Ovary (tissue), 9 donors: ENCODE measurements around the gene SLC6A6. TPM values are rescaled to one million over a fixed set of nuclear protein-coding genes. Genes with fewer than 3 reads are reported as not detected.

Experiments used
- DNase-seq, 5 donors: peaks; one replicate each; pipeline ENCODE4 v3.0.0-alpha.2; 2019 to 2020
- H3K27ac ChIP-seq, 2 donors: fragments of 200-600 bp; one replicate each; pipeline versions ENCODE4 v1.5.1 to v1.8.0; 2019 to 2022
- H3K27me3 ChIP-seq: fragments of 200-600 bp; one replicate; pipeline ENCODE4 v1.8.0; 2022
- H3K36me3 ChIP-seq: fragments of 200-600 bp; sonication (generic); one replicate; pipeline ENCODE4 v1.5.1; 2019
- H3K4me1 ChIP-seq: one replicate; pipeline ENCODE4 v1.8.1; 2013; ENCODE audit warnings: mild to moderate bottlenecking, moderate library complexity; ENCODE audit not compliant: insufficient read depth
- H3K4me3 ChIP-seq: fragments of 200-600 bp; sonication (generic); one replicate; pipeline ENCODE4 v1.5.1; 2017
- H3K9me3 ChIP-seq, 2 donors: fragments of 200-600 bp in 1 of 2; sonication (generic) in 1 of 2; one replicate each; pipeline versions ENCODE4 v1.5.1 to v1.8.1; 2013 to 2019; ENCODE audit warnings: mild to moderate bottlenecking in 1 of 2, moderate library complexity in 1 of 2
- CTCF ChIP-seq, 3 donors: fragments of 450-650 bp in 2 of 3; fragments of 200-600 bp in 1 of 3; IDR thresholded peaks; one replicate each; pipeline versions ENCODE4 v1.5.1 to v1.8.0; 2016 to 2022; ENCODE audit warnings: antibody characterized with exemption in 3 of 3, mild to moderate bottlenecking in 1 of 3
- EP300 ChIP-seq: sonication (generic); formaldehyde crosslinking; IDR thresholded peaks from one replicate; pipeline ENCODE4 v1.6.1; 2017; ENCODE audit warnings: antibody characterized with exemption
- POLR2A ChIP-seq: fragments of 450-650 bp; IDR thresholded peaks from one replicate; pipeline ENCODE4 v1.6.1; 2017; ENCODE audit warnings: antibody characterized with exemption, mild to moderate bottlenecking, moderate library complexity
- WGBS, 3 donors: extraction: QIAGEN DNeasy Blood & Tissue Kit in 1 of 3; methylation state at CpG; one replicate each; pipeline versions ENCODE4 v1.1.5 to v1.1.7; 2013 to 2017; 5-methylcytosine and 5-hydroxymethylcytosine counted together
- intact Hi-C, 4 donors: fragments of 100-400 bp; cut with DNase I; formaldehyde crosslinking; loops; one replicate each; pipeline versions ENCODE4 v1.11.0 to v1.15.1; 2022 to 2023
- polyA plus RNA-seq, 2 donors: library from polyadenylated mRNA; stranded (reverse); fragments of 200-250 nt in 1 of 2; fragments of 350-450 nt in 1 of 2; fragmentation: Illumina TruSeq in 1 of 2; extraction: RNeasy Lipid Tissue Mini Kit (QIAGEN cat#74804) in 1 of 2; gene quantifications; one replicate each; pipeline ENCODE4 v1.2.3, GENCODE V29; 2013 to 2014
- total RNA-seq, 7 donors: library from RNA; depleted of rRNA in 2 of 7; stranded (reverse); fragments of >200 nt in 2 of 7; fragmentation: NEBNext Ultra II Directional in 3 of 7; extraction: Animal tissue kit (Norgen Biotek cat#: 25700) in 3 of 7; gene quantifications; one replicate each; pipeline versions ENCODE4 v1.1.0 to v1.2.4, GENCODE V29; 2016 to 2023
- donor health status: DM: no; HTN: no; CAD: no; lungs with moderate emphysema.
- donor health status: DM: no; HTN: no; CAD: no.
- donor health status: Bipolar disorder and iron deficiency.
- donor health status: DM: yes; HTN: yes; CAD: no.
- donor health status: DM: no; HTN: no; CAD: no.
- donor health status: DM: yes; HTN: yes; CAD: no.

SLC6A6 gene
- total and polyA plus RNA-seq, 9 donors, result 32.5 to 141 (median 80.5) TPM

- TF ChIP-seq CTCF (IDR thresholded peaks at IDR 0.05) (no peak), EP300 (no peak)
- H3K4me3 ChIP-seq, result no peak overlapping the region
- no peaks in the 10 kb centered on the region for H3K27me3 ChIP-seq
- intact Hi-C loops, result loop anchor here in 1 of 4 donors (5.0 kb wide), 1 partner anchor 39 kb away; no protein-coding TSS in a partner anchor
- DNase-seq, result no peak
- H3K27ac ChIP-seq, result peak overlapping the region in 1 of 2 donors; percentile 11
- no peaks in the 10 kb centered on the region for H3K36me3 ChIP-seq
- peaks cover 23% of the 10 kb centered on the region for H3K4me1 ChIP-seq
- no peaks in the 10 kb centered on the region for H3K9me3 ChIP-seq
- WGBS, 3 donors, result 31 to 42% (median 32%) methylated on average over 11 of the region's 11 CpGs
Observed at GRCh38 chr3:14413381-14414071, 11.1 kb downstream of the SLC6A6 start.

DNA sequence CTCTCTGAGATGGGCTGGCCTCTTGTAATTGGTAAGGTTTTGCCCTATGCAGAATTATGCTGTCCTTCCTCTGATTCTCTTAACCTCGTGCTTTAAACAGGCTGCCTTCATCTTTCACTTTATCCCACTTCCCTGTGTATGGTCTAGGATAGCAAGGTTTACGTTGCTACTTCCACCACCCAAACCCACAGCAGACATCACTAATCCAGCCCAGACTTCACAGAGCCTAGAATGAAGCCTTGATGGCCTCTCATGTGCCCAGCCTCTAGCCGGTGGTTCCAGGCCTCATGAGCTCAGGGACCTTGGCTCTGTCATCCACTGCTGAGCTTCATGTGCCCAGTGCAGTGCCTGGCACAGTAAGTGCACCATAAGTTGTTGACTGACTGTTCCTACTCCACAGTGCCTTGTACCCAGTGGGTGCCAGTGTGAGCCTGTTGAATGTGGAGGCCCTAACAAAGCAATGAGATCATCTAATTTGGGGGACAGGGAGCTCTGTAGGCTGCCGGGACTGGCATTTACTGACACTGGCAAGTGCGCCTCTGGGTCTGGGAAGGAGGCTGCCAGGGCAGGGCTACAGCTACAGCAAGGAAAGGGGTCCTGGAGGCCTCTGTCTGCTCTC lies 12.5 kb downstream of the SLC6A6 start:
- Histone ChIP-seq H3K27ac (no peak overlapping the region), H3K36me3 (no peaks in the 10 kb centered on the region), H3K27me3 (no peaks in the 10 kb centered on the region), H3K4me1 (peaks cover 21% of the 10 kb centered on the region), H3K9me3 (no peaks in the 10 kb centered on the region), H3K4me3 (no peak overlapping the region)
- intact Hi-C loops, result loop anchor here in 1 of 4 donors (5.0 kb wide), 1 partner anchor 37 kb away; no protein-coding TSS in a partner anchor
- TF ChIP-seq CTCF (IDR thresholded peaks at IDR 0.05), result no peak
- TF ChIP-seq POLR2A, result no peak
- no peak for TF ChIP-seq EP300
- DNase-seq, result no peak
- 89 to 97% (median 90%) methylated on average over 5 of the region's 5 CpGs for WGBS, 3 donors

DNA sequence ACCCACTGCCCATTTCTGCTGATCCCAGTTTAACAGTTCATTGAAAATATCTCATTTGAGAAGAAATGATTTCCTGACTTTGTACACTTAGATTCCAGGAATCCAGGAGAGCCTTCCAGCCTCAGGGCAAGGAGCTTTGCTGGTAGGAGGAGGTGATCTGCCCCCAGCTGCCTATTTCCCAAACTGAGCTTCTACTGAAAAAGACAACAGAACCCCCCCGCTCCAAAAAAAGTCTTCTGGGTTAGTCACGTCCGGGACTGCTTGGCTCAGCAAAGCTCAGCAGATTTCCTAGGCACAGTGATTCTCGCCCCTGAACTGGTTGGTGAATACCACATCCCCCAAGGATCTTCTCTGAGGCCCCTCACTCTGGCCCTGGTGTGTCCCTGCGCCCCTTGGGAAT lies 13.1 kb downstream of the SLC6A6 start:
- peaks cover 18% of the 10 kb centered on the region for H3K4me1 ChIP-seq
- WGBS, 3 donors, result 63 to 83% (median 72%) methylated on average over 5 of the region's 5 CpGs
- intact Hi-C loops, result no loop called here
- no peak for TF ChIP-seq CTCF (IDR thresholded peaks at IDR 0.05)
- TF ChIP-seq EP300, result no peak
- TF ChIP-seq POLR2A, result no peak
- H3K36me3 ChIP-seq, result no peaks in the 10 kb centered on the region
- H3K27ac ChIP-seq, result no peak overlapping the region
- no peak for DNase-seq
- H3K9me3 ChIP-seq, result no peaks in the 10 kb centered on the region
- H3K4me3 ChIP-seq, result no peak overlapping the region
- no peaks in the 10 kb centered on the region for H3K27me3 ChIP-seq

- peaks cover 10% of the 10 kb centered on the region for H3K4me1 ChIP-seq
- H3K9me3 ChIP-seq, result no peaks in the 10 kb centered on the region
- WGBS, 3 donors, result 77 to 89% (median 82%) methylated on average over 6 of the region's 6 CpGs
- intact Hi-C loops, result no loop called here
- H3K27ac ChIP-seq, result no peak overlapping the region
- TF ChIP-seq CTCF (IDR thresholded peaks at IDR 0.05) (no peak), POLR2A (no peak), EP300 (no peak)
- H3K27me3 ChIP-seq, result no peaks in the 10 kb centered on the region
- H3K36me3 ChIP-seq, result no peaks in the 10 kb centered on the region
- H3K4me3 ChIP-seq, result no peak overlapping the region
- DNase-seq, result no peak
Observed at GRCh38 chr3:14416453-14416852, 14.0 kb downstream of the SLC6A6 start.
